Fibroblast of peridontal ligament (primary cell): Measurements from ENCODE around the gene SLC2A4.

Experiments used
- DNase-seq: peaks from one replicate; pipeline ENCODE4 v3.0.0-alpha.2; 2010; ENCODE audit errors: extremely low read depth

SLC2A4 gene

GRCh38 chr17:7266784-7267183 lies 14.7 kb upstream of the SLC2A4 start:
- no peak for DNase-seq

GRCh38 chr17:7279448-7279847 lies 2.1 kb upstream of the SLC2A4 start:
- no peak for DNase-seq

- DNase-seq = peak; percentile 78
These were observed 922 bp upstream of the SLC2A4 start for GRCh38 chr17:7280519-7281073.

GRCh38 chr17:7281953-7282751 lies 634 bp downstream of the SLC2A4 start:
- DNase-seq = no peak

- DNase-seq = no peak
These were observed 1.3 kb downstream of the SLC2A4 start for GRCh38 chr17:7282752-7283321.

- DNase-seq = no peak
These were observed 2.1 kb downstream of the SLC2A4 start for GRCh38 chr17:7283471-7284216.

- no peak for DNase-seq
These were observed 3.4 kb downstream of the SLC2A4 start for GRCh38 chr17:7284911-7285310.

- DNase-seq = no peak
These were observed 4.2 kb downstream of the SLC2A4 start for GRCh38 chr17:7285679-7286078.

- no peak for DNase-seq
These were observed 7.9 kb downstream of the SLC2A4 start for GRCh38 chr17:7289256-7290032.

GRCh38 chr17:7290166-7290565 lies 8.6 kb downstream of the SLC2A4 start:
- DNase-seq = no peak

GRCh38 chr17:7290685-7291084 lies 9.2 kb downstream of the SLC2A4 start:
- no peak for DNase-seq

GRCh38 chr17:7292194-7292593 lies 10.7 kb downstream of the SLC2A4 start:
- DNase-seq = no peak

GRCh38 chr17:7292729-7293128 lies 11.2 kb downstream of the SLC2A4 start:
- no peak for DNase-seq

GRCh38 chr17:7293159-7293558 lies 11.6 kb downstream of the SLC2A4 start:
- no peak for DNase-seq

- DNase-seq = no peak
These were observed 12.5 kb downstream of the SLC2A4 start for GRCh38 chr17:7293816-7294613.

GRCh38 chr17:7294614-7295153 lies 13.2 kb downstream of the SLC2A4 start, which contains the start of gene YBX2:
TSS of gene YBX2 (minus strand) at chr17:7294639. CDS start at chr17:7294500, 139 bp downstream.
- DNase-seq = no peak

GRCh38 chr17:7295230-7296180 lies 14.0 kb downstream of the SLC2A4 start:
- no peak for DNase-seq

- peak; percentile 68 for DNase-seq
These were observed 14.8 kb downstream of the SLC2A4 start for GRCh38 chr17:7296189-7296861.

GRCh38 chr17:7304179-7304578 lies 22.7 kb downstream of the SLC2A4 start:
- DNase-seq = no peak
